SK-N-MC (cell line): ENCODE data around the gene RAB3IP.

Experiments used
- EZH2 ChIP-seq: fragments of 200-600 bp; sonication (generic); IDR thresholded peaks from one replicate; pipeline ENCODE4 v1.6.1; 2017; ENCODE audit warnings: antibody characterized with exemption
- FOXP2 ChIP-seq: optimal IDR thresholded peaks from 2 replicates; pipeline ENCODE3; 2011; ENCODE audit warnings: mild to moderate bottlenecking, moderate library complexity; ENCODE audit not compliant: insufficient read depth; ENCODE audit errors: extremely low read length, control extremely low read depth
- POLR2AphosphoS5 ChIP-seq: IDR thresholded peaks from 2 replicates; pipeline ENCODE4 v1.6.1; 2012; ENCODE audit warnings: mild to moderate bottlenecking, low read depth, low read length, borderline replicate concordance

- TF ChIP-seq POLR2AphosphoS5 (no peak), EZH2 (no peak), FOXP2 (no peak)
Observed at GRCh38 chr12:69712826-69713225, 25.8 kb upstream of the RAB3IP start.
